ENCODE results near the gene FAM200C. TPM values are rescaled to one million over a fixed set of nuclear protein-coding genes. Genes with fewer than 3 reads are reported as not detected.

FAM200C gene
- total RNA-seq, 1 experiment from 2014 or later = 8.3 TPM

Other genes starting within 250 kb of the FAM200C start
- 3.6 and 6.4 TPM in 2 replicates for gene FABP6, start 170.5 kb downstream of the FAM200C start, total RNA-seq (2014; rRNA removed; shearing (Covaris generic))
- gene CCNJL, start 87.5 kb downstream of the FAM200C start, total RNA-seq (2014; rRNA removed; shearing (Covaris generic)) = 2.3 and 3.0 TPM in 2 replicates
- gene C1QTNF2, start 29.4 kb downstream of the FAM200C start, total RNA-seq (2014; rRNA removed; shearing (Covaris generic)) = 3.5 and 4.8 TPM in 2 replicates
- gene SLU7, start 19.0 kb upstream of the FAM200C start, total RNA-seq (2014; rRNA removed; shearing (Covaris generic)) = 62.0 and 73.9 TPM in 2 replicates
- gene PTTG1, start 21.8 kb upstream of the FAM200C start, total RNA-seq (2014; rRNA removed; shearing (Covaris generic)) = 1,242 and 1,282 TPM in 2 replicates